ENCODE measurements around the gene CEP72.
"Not testable (repeated sequence)": the region's sequence is repeated elsewhere in the genome, so short reads cannot be mapped to it uniquely, and the experiment has no call there.

CEP72 gene

GRCh38 chr5:691817-692528 is 79.8 kb downstream of the CEP72 start:
- Histone ChIP-seq H2AFZ (ENCODE audit: low read length) (no peak overlapping the region), H3K9ac (ENCODE audit: low read length) (no peak overlapping the region), H3K27ac (ENCODE audit: low read depth, low read length, poor library complexity, severe bottlenecking) (no peak overlapping the region), H3K9me3 (ENCODE audit: low read length) (no peaks in the 10 kb centered on the region), H3K79me2 (ENCODE audit: insufficient read depth, low read length) (no peaks in the 10 kb centered on the region), H3K36me3 (ENCODE audit: insufficient read depth, low read length) (no peaks in the 10 kb centered on the region), H4K20me1 (ENCODE audit: insufficient read depth, low read length) (no peaks in the 10 kb centered on the region), H3K4me3 (ENCODE audit: low read depth, low read length, poor library complexity, severe bottlenecking) (peak overlapping the region; percentile 59), H3K4me2 (ENCODE audit: low read length) (peak overlapping the region; percentile 69; the same call in 1 of the 2 replicates), H3K9me2 (ENCODE audit: low read depth, low read length) (no peaks in the 10 kb centered on the region), H3K4me1 (ENCODE audit: insufficient read depth, low read length, severe bottlenecking) (peaks cover 5% of the 10 kb centered on the region), H3F3A (ENCODE audit: insufficient read depth, low read length) (no peaks in the 10 kb centered on the region), H3K27me3 (ENCODE audit: insufficient read depth, low read length) (no peaks in the 10 kb centered on the region)
- no peak for TF ChIP-seq CTCF (IDR thresholded peaks at IDR 0.05; ENCODE audit: low read length)
- no peak for TF ChIP-seq EZH2 (IDR thresholded peaks at IDR 0.05; ENCODE audit: borderline replicate concordance, low read length)

- H3K36me3 ChIP-seq (ENCODE audit: insufficient read depth, low read length); H3K79me2 ChIP-seq (ENCODE audit: insufficient read depth, low read length); H4K20me1 ChIP-seq (ENCODE audit: insufficient read depth, low read length); H3K27ac ChIP-seq (ENCODE audit: low read depth, low read length, poor library complexity, severe bottlenecking); H3K4me1 ChIP-seq (ENCODE audit: insufficient read depth, low read length, severe bottlenecking); H3K27me3 ChIP-seq (ENCODE audit: insufficient read depth, low read length); H3F3A ChIP-seq (ENCODE audit: insufficient read depth, low read length); H2AFZ ChIP-seq (ENCODE audit: low read length); H3K9me2 ChIP-seq (ENCODE audit: low read depth, low read length); H3K9me3 ChIP-seq (ENCODE audit: low read length): not testable (repeated sequence)
- H3K4me3 ChIP-seq (ENCODE audit: low read depth, low read length, poor library complexity, severe bottlenecking), result peak overlapping the region; percentile 59
- peak overlapping the region; percentile 69 for H3K4me2 ChIP-seq (ENCODE audit: low read length)
- H3K9ac ChIP-seq (ENCODE audit: low read length), result peak overlapping the region; percentile 35; the same call in 1 of the 2 replicates
Observed at GRCh38 chr5:692529-693041, 80.4 kb downstream of the CEP72 start.

- Histone ChIP-seq H3K9ac (ENCODE audit: low read length) (peak within 1 kb of the TSS; percentile 62; the same call in 1 of the 2 replicates), H3K4me2 (ENCODE audit: low read length) (peak within 1 kb of the TSS; percentile 83), H3K4me3 (ENCODE audit: low read depth, low read length, poor library complexity, severe bottlenecking) (peak within 1 kb of the TSS; percentile 63)
- not testable (repeated sequence) for H3K79me2 ChIP-seq (ENCODE audit: insufficient read depth, low read length); H3K27ac ChIP-seq (ENCODE audit: low read depth, low read length, poor library complexity, severe bottlenecking); H3F3A ChIP-seq (ENCODE audit: insufficient read depth, low read length); H4K20me1 ChIP-seq (ENCODE audit: insufficient read depth, low read length); H2AFZ ChIP-seq (ENCODE audit: low read length); H3K4me1 ChIP-seq (ENCODE audit: insufficient read depth, low read length, severe bottlenecking); H3K36me3 ChIP-seq (ENCODE audit: insufficient read depth, low read length); H3K27me3 ChIP-seq (ENCODE audit: insufficient read depth, low read length); H3K9me3 ChIP-seq (ENCODE audit: low read length); H3K9me2 ChIP-seq (ENCODE audit: low read depth, low read length)
Observed at GRCh38 chr5:693271-694041, 81.3 kb downstream of the CEP72 start, which contains the start of gene TPPP. Gene TPPP (minus strand): TSS chr5:693352. CDS start chr5:678060, 15,292 bp downstream.

GRCh38 chr5:694042-694431 is 81.9 kb downstream of the CEP72 start:
- H3K4me1 ChIP-seq (ENCODE audit: insufficient read depth, low read length, severe bottlenecking); H3K9me2 ChIP-seq (ENCODE audit: low read depth, low read length); H3K9ac ChIP-seq (ENCODE audit: low read length); H2AFZ ChIP-seq (ENCODE audit: low read length); H3K4me3 ChIP-seq (ENCODE audit: low read depth, low read length, poor library complexity, severe bottlenecking); H3K4me2 ChIP-seq (ENCODE audit: low read length); H3K9me3 ChIP-seq (ENCODE audit: low read length); H3K27ac ChIP-seq (ENCODE audit: low read depth, low read length, poor library complexity, severe bottlenecking); H4K20me1 ChIP-seq (ENCODE audit: insufficient read depth, low read length); H3K36me3 ChIP-seq (ENCODE audit: insufficient read depth, low read length); H3F3A ChIP-seq (ENCODE audit: insufficient read depth, low read length); H3K27me3 ChIP-seq (ENCODE audit: insufficient read depth, low read length); H3K79me2 ChIP-seq (ENCODE audit: insufficient read depth, low read length): not testable (repeated sequence)

- not testable (repeated sequence) for H3K4me3 ChIP-seq (ENCODE audit: low read depth, low read length, poor library complexity, severe bottlenecking); H3K4me1 ChIP-seq (ENCODE audit: insufficient read depth, low read length, severe bottlenecking); H2AFZ ChIP-seq (ENCODE audit: low read length); H3K4me2 ChIP-seq (ENCODE audit: low read length); H3K9ac ChIP-seq (ENCODE audit: low read length); H3F3A ChIP-seq (ENCODE audit: insufficient read depth, low read length); H3K79me2 ChIP-seq (ENCODE audit: insufficient read depth, low read length); H4K20me1 ChIP-seq (ENCODE audit: insufficient read depth, low read length); H3K9me3 ChIP-seq (ENCODE audit: low read length); H3K9me2 ChIP-seq (ENCODE audit: low read depth, low read length); H3K27ac ChIP-seq (ENCODE audit: low read depth, low read length, poor library complexity, severe bottlenecking); H3K36me3 ChIP-seq (ENCODE audit: insufficient read depth, low read length); H3K27me3 ChIP-seq (ENCODE audit: insufficient read depth, low read length)
Observed at GRCh38 chr5:695475-695874, 83.3 kb downstream of the CEP72 start.

- not testable (repeated sequence) for H3K27ac ChIP-seq (ENCODE audit: low read depth, low read length, poor library complexity, severe bottlenecking); H3K79me2 ChIP-seq (ENCODE audit: insufficient read depth, low read length); H3K4me3 ChIP-seq (ENCODE audit: low read depth, low read length, poor library complexity, severe bottlenecking); H3K36me3 ChIP-seq (ENCODE audit: insufficient read depth, low read length); H3K4me1 ChIP-seq (ENCODE audit: insufficient read depth, low read length, severe bottlenecking); H3F3A ChIP-seq (ENCODE audit: insufficient read depth, low read length); H2AFZ ChIP-seq (ENCODE audit: low read length); H3K9ac ChIP-seq (ENCODE audit: low read length); H3K9me3 ChIP-seq (ENCODE audit: low read length); H3K9me2 ChIP-seq (ENCODE audit: low read depth, low read length); H4K20me1 ChIP-seq (ENCODE audit: insufficient read depth, low read length); H3K4me2 ChIP-seq (ENCODE audit: low read length); H3K27me3 ChIP-seq (ENCODE audit: insufficient read depth, low read length)
Observed at GRCh38 chr5:696191-696590, 84.1 kb downstream of the CEP72 start.
